Measurements from ENCODE around the gene TMBIM4. TPM values are rescaled to one million over a fixed set of nuclear protein-coding genes. Genes with fewer than 3 reads are reported as not detected.
A peak's percentile ranks its signal among the peaks of the same experiment; 100 is the strongest.

Gene TMBIM4
- total and polyA plus RNA-seq, 4 donors, result 58.6 to 154 (median 102) TPM

GRCh38 chr12:66152732-66153131 lies 17.1 kb downstream of the TMBIM4 start:
- Histone ChIP-seq H3K36me3 (ENCODE audit: control insufficient read depth in 4 of 4, insufficient read depth in 3 of 4, low read depth in 1 of 4, low read length in 3 of 4) (peaks cover 0 to 10% (median 0%) of the 10 kb centered on the region in 4 donors), H3K4me3 (ENCODE audit: low read depth in 1 of 3, low read length in 3 of 3) (no peak overlapping the region), H3K9me3 (ENCODE audit: control insufficient read depth in 4 of 4, low read length in 3 of 4) (no peaks in the 10 kb centered on the region), H3K4me1 (ENCODE audit: control insufficient read depth in 4 of 4, insufficient read depth in 4 of 4, low read length in 3 of 4) (peaks cover 0 to 1% (median 0%) of the 10 kb centered on the region in 4 donors), H3K27ac (ENCODE audit: low read depth in 1 of 2, low read length in 2 of 2) (no peak overlapping the region), H3K9ac (ENCODE audit: low read depth in 1 of 2, low read length in 2 of 2) (no peak overlapping the region), H3K27me3 (ENCODE audit: control insufficient read depth in 4 of 4, insufficient read depth in 4 of 4, low read length in 3 of 4) (no peaks in the 10 kb centered on the region)
- 95% methylated on average over 1 of the region's 1 CpG for WGBS
- no peak for DNase-seq (ENCODE audit: low spot score)
- TF ChIP-seq FOXA2 (IDR thresholded peaks at IDR 0.05) (no peak), YY1 (IDR thresholded peaks at IDR 0.05) (no peak), MAX (IDR thresholded peaks at IDR 0.05) (no peak)

DNA sequence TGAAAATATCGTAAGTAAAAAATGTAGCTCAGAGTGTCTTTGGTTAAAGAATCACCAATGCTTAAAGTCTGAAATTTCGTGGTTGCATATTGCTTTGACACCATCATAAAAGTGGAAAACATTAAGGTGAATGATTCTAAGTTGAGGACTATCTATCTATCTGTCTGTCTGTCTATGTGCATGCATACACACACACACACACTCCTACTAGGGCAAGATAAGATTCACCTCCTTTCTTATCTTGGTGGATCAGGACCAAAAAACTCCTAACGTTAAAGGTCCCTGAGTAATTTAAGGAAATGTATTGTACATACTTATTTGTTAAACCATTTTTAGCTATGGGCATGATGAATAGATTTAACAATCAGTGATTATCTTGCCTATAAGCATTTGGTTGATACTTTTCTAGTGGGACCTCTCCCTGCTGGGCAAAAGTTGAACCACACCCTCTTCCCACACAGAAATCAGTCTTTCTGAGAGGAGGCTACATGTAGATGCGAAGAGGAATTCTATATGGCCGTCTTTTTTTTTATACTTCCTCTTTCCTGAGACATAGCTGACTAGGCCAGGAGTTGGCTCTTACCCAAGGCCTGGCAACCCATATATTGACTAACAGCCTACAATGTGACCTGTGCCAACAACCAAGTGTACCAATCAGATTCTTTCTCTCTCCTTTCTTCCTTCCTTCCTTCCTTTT lies 19.9 kb downstream of the TMBIM4 start:
- Histone ChIP-seq H3K27ac (ENCODE audit: low read depth in 1 of 2, low read length in 2 of 2) (no peak overlapping the region), H3K27me3 (ENCODE audit: control insufficient read depth in 4 of 4, insufficient read depth in 4 of 4, low read length in 3 of 4) (no peaks in the 10 kb centered on the region), H3K4me3 (ENCODE audit: low read depth in 1 of 3, low read length in 3 of 3) (no peak overlapping the region), H3K36me3 (ENCODE audit: control insufficient read depth in 4 of 4, insufficient read depth in 3 of 4, low read depth in 1 of 4, low read length in 3 of 4) (peaks cover 0 to 10% (median 0%) of the 10 kb centered on the region in 4 donors), H3K9me3 (ENCODE audit: control insufficient read depth in 4 of 4, low read length in 3 of 4) (no peaks in the 10 kb centered on the region), H3K9ac (ENCODE audit: low read depth in 1 of 2, low read length in 2 of 2) (no peak overlapping the region), H3K4me1 (ENCODE audit: control insufficient read depth in 4 of 4, insufficient read depth in 4 of 4, low read length in 3 of 4) (peaks cover 0 to 5% (median 0%) of the 10 kb centered on the region in 4 donors)
- WGBS, result 79% methylated on average over 5 of the region's 5 CpGs
- TF ChIP-seq SP1 (IDR thresholded peaks at IDR 0.05) (no peak), CTCF (IDR thresholded peaks at IDR 0.05; ENCODE audit: low read depth, low read length, missing input control) (peak; percentile 6), MAX (IDR thresholded peaks at IDR 0.05) (no peak), RXRA (IDR thresholded peaks at IDR 0.05) (no peak)
- DNase-seq (ENCODE audit: low spot score), result no peak

DNA sequence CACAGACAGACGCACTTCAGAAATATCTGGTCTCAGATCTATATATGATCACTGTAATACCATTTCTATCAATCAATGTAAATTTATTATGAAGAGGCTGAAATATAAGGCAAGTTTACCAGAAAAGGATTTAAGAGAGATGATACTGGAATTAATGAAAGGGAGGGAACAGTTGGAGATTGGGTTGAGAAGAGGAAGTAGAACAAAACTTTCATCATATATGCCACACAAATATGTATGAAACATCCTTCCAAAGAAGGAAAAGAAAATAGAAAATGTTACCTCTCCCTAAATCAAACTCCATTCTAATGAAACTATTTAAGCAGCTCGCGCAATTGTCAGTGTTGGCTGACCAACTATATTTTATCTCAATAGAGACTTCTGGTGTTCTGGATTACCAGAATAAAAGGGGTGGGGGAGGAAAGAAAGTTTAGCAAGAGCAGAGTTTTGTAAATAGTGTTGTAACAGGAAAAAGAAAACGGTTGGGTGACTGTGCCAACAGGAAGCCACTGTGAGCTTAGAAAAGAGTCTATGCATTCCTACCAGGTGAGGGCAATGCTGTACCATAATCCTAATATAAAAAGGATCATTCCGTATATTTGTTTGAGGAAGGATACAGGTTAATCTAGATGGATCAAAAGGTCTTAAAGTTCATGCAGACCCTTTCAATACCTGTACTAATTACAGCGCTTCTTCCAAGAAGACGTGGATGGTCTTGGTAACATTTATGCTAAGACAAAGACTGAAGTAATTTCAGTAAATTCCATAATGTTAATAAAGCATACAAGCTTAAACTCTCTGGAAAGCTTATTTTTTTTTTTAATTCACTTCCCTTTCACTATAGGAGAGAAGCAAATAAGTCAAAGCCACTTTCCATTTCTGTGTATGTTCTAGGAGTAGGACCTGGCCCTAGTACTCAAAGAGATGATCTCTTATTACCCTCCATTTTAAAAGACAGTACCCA lies 24.7 kb downstream of the TMBIM4 start:
- H3K27ac ChIP-seq (ENCODE audit: low read depth in 1 of 2, low read length in 2 of 2), result peak overlapping the region; percentile 57 to 76
- TF ChIP-seq TAF1 (conservative IDR thresholded peaks at IDR 0.05) (no peak), EGR1 (IDR thresholded peaks at IDR 0.05; ENCODE audit: low read depth in 2 of 2) (peak; percentile 78 to 96), ATF3 (IDR thresholded peaks at IDR 0.05) (peak; percentile 39), HNF4G (IDR thresholded peaks at IDR 0.05) (peak; percentile 31), HNF4A (conservative IDR thresholded peaks at IDR 0.05) (peak; percentile 38 to 53), CTCF (IDR thresholded peaks at IDR 0.05; ENCODE audit: low read depth, low read length, missing input control) (peak; percentile 85), RAD21 (IDR thresholded peaks at IDR 0.05) (peak; percentile 86 to 87), SP1 (IDR thresholded peaks at IDR 0.05) (peak; percentile 71), MAX (IDR thresholded peaks at IDR 0.05) (peak; percentile 100), NR2F2 (IDR thresholded peaks at IDR 0.05) (peak; percentile 66), GABPA (IDR thresholded peaks at IDR 0.05 in 1 of 2, conservative IDR thresholded peaks at IDR 0.05 in 1 of 2) (peak; percentile 64 to 89), RXRA (IDR thresholded peaks at IDR 0.05) (peak; percentile 53 to 69)
- TF ChIP-seq, protein P1, sequence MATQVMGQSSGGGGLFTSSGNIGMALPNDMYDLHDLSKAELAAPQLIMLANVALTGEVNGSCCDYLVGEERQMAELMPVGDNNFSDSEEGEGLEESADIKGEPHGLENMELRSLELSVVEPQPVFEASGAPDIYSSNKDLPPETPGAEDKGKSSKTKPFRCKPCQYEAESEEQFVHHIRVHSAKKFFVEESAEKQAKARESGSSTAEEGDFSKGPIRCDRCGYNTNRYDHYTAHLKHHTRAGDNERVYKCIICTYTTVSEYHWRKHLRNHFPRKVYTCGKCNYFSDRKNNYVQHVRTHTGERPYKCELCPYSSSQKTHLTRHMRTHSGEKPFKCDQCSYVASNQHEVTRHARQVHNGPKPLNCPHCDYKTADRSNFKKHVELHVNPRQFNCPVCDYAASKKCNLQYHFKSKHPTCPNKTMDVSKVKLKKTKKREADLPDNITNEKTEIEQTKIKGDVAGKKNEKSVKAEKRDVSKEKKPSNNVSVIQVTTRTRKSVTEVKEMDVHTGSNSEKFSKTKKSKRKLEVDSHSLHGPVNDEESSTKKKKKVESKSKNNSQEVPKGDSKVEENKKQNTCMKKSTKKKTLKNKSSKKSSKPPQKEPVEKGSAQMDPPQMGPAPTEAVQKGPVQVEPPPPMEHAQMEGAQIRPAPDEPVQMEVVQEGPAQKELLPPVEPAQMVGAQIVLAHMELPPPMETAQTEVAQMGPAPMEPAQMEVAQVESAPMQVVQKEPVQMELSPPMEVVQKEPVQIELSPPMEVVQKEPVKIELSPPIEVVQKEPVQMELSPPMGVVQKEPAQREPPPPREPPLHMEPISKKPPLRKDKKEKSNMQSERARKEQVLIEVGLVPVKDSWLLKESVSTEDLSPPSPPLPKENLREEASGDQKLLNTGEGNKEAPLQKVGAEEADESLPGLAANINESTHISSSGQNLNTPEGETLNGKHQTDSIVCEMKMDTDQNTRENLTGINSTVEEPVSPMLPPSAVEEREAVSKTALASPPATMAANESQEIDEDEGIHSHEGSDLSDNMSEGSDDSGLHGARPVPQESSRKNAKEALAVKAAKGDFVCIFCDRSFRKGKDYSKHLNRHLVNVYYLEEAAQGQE (IDR thresholded peaks at IDR 0.05), result no peak

More for the DNA sequence above, 24.7 kb downstream of the TMBIM4 start:
- H3K36me3 ChIP-seq (ENCODE audit: control insufficient read depth in 4 of 4, insufficient read depth in 3 of 4, low read depth in 1 of 4, low read length in 3 of 4), result peaks cover 1 to 18% (median 5%) of the 10 kb centered on the region in 4 donors
- peaks cover 0 to 12% (median 3%) of the 10 kb centered on the region in 4 donors for H3K4me1 ChIP-seq (ENCODE audit: control insufficient read depth in 4 of 4, insufficient read depth in 4 of 4, low read length in 3 of 4)
- peaks cover 0 to 11% (median 2%) of the 10 kb centered on the region in 4 donors for H3K9me3 ChIP-seq (ENCODE audit: control insufficient read depth in 4 of 4, low read length in 3 of 4)
- no peak overlapping the region for H3K4me3 ChIP-seq (ENCODE audit: low read depth in 1 of 3, low read length in 3 of 3)
- WGBS, result 38% methylated on average over 7 of the region's 7 CpGs
- no peak for DNase-seq (ENCODE audit: low spot score)
- no peaks in the 10 kb centered on the region for H3K27me3 ChIP-seq (ENCODE audit: control insufficient read depth in 4 of 4, insufficient read depth in 4 of 4, low read length in 3 of 4)
- no peak overlapping the region for H3K9ac ChIP-seq (ENCODE audit: low read depth in 1 of 2, low read length in 2 of 2)
